Vagina (tissue), 2 donors: ENCODE measurements around the gene MB.

Source experiments
- POLR2A ChIP-seq, 2 donors: fragments of 450-650 bp; IDR thresholded peaks; one replicate each; pipeline ENCODE4 v1.6.1; 2017; ENCODE audit warnings: antibody characterized with exemption in 2 of 2, mild to moderate bottlenecking in 2 of 2, moderate library complexity in 2 of 2
- POLR2AphosphoS5 ChIP-seq, 2 donors: sonication (generic); formaldehyde crosslinking; IDR thresholded peaks; one replicate each; pipeline ENCODE4 v1.9.0; 2017; ENCODE audit warnings: antibody characterized with exemption in 2 of 2, mild to moderate bottlenecking in 2 of 2, low read depth in 1 of 2; ENCODE audit not compliant: insufficient read depth in 1 of 2
- TF ChIP-seq, protein P1 (sequence below), 3 experiments: fragments of 450-650 bp in 2 of 3; fragments of 200-600 bp in 1 of 3; sonication (generic) in 1 of 3; IDR thresholded peaks; one replicate each; pipeline ENCODE4 v1.5.1; 2017 to 2019; ENCODE audit warnings: antibody characterized with exemption in 3 of 3, mild to moderate bottlenecking in 2 of 3, moderate library complexity in 2 of 3

DNA sequence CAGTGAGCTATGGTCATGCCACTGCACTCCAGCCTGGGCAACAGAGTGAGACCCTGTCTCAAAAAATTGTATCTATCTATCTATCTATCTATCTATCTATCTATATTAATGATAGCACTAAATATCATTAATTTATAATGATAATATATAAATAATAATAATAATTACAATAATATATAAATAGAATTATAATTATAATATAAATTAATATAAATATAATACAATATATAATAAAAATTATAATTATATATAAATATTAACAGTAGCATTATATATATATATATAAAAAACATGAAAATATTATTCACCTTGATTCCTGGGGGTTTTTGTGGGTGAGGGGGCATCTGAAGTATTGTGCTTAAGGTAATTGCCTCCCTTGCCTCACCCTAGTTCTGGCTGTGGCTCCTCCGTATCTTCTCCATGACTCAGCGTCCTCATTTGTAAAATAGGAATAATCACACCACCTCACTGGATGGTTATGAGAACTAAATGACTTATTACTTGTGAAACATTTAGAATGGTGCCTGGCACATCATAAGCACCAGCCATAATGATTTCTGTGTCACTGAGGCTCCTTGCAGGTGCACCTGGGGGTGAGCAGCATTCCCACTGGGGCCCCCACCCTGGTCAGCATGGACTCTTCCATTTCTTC, 57.6 kb downstream of the MB start:
- TF ChIP-seq, protein P1, sequence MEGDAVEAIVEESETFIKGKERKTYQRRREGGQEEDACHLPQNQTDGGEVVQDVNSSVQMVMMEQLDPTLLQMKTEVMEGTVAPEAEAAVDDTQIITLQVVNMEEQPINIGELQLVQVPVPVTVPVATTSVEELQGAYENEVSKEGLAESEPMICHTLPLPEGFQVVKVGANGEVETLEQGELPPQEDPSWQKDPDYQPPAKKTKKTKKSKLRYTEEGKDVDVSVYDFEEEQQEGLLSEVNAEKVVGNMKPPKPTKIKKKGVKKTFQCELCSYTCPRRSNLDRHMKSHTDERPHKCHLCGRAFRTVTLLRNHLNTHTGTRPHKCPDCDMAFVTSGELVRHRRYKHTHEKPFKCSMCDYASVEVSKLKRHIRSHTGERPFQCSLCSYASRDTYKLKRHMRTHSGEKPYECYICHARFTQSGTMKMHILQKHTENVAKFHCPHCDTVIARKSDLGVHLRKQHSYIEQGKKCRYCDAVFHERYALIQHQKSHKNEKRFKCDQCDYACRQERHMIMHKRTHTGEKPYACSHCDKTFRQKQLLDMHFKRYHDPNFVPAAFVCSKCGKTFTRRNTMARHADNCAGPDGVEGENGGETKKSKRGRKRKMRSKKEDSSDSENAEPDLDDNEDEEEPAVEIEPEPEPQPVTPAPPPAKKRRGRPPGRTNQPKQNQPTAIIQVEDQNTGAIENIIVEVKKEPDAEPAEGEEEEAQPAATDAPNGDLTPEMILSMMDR (IDR thresholded peaks at IDR 0.05) = no peak
- TF ChIP-seq POLR2AphosphoS5 (IDR thresholded peaks at IDR 0.05; ENCODE audit: insufficient read depth in 1 of 2, low read depth in 1 of 2) (no peak), POLR2A (IDR thresholded peaks at IDR 0.05) (no peak)
